Lung microvascular endothelial cell (primary cell): ENCODE results near the gene BEND6. TPM values are rescaled to one million over a fixed set of nuclear protein-coding genes. Genes with fewer than 3 reads are reported as not detected.

Experiments
- total RNA-seq: library from RNA; depleted of rRNA; stranded (reverse); fragments of >200 nt; gene quantifications from 2 replicates; pipeline ENCODE4 v1.2.1, GENCODE V29; 2014

The BEND6 gene
- total RNA-seq, 1 donor from 2014 or later = not detected

Other genes starting within 250 kb of the BEND6 start
- 10.7 and 15.9 TPM in 2 replicates for gene KIAA1586, start 91.6 kb downstream of the BEND6 start, total RNA-seq
- gene ZNF451, start 135.1 kb downstream of the BEND6 start, total RNA-seq = 31.6 and 49.8 TPM in 2 replicates
- 0.40 and 0.87 TPM in 2 replicates for gene BAG2, start 217.2 kb downstream of the BEND6 start, total RNA-seq